ENCODE data around the gene GABRB1.
"Not testable (repeated sequence)": the region's sequence is repeated elsewhere in the genome, so short reads cannot be mapped to it uniquely, and the experiment has no call there.

The GABRB1 gene

GRCh38 chr4:47270201-47270888 is 239.0 kb downstream of the GABRB1 start:
- DNase-seq (ENCODE audit: low read depth, low spot score): no peak
- no peak overlapping the region for H3K27ac ChIP-seq

GRCh38 chr4:47271291-47271690 is 239.9 kb downstream of the GABRB1 start:
- no peak for DNase-seq (ENCODE audit: low read depth, low spot score)
- H3K27ac ChIP-seq: no peak overlapping the region

- no peak overlapping the region for H3K27ac ChIP-seq
- no peak for DNase-seq (ENCODE audit: low read depth, low spot score)
These were observed 243.5 kb downstream of the GABRB1 start for GRCh38 chr4:47274901-47275300.

- no peak overlapping the region for H3K27ac ChIP-seq
- DNase-seq (ENCODE audit: low read depth, low spot score): no peak
These were observed 244.2 kb downstream of the GABRB1 start for GRCh38 chr4:47275595-47275994.

GRCh38 chr4:47278631-47279030 is 247.3 kb downstream of the GABRB1 start:
- no peak for DNase-seq (ENCODE audit: low read depth, low spot score)
- H3K27ac ChIP-seq: no peak overlapping the region

GRCh38 chr4:47287735-47288134 is 256.4 kb downstream of the GABRB1 start:
- DNase-seq (ENCODE audit: low read depth, low spot score): peak; percentile 12
- H3K27ac ChIP-seq: no peak overlapping the region

GRCh38 chr4:47289805-47290204 is 258.4 kb downstream of the GABRB1 start:
- no peak for DNase-seq (ENCODE audit: low read depth, low spot score)
- no peak overlapping the region for H3K27ac ChIP-seq

GRCh38 chr4:47290873-47291272 is 259.5 kb downstream of the GABRB1 start:
- not testable (repeated sequence) for DNase-seq (ENCODE audit: low read depth, low spot score); H3K27ac ChIP-seq

- no peak for DNase-seq (ENCODE audit: low read depth, low spot score)
These were observed 277.8 kb downstream of the GABRB1 start for GRCh38 chr4:47309165-47309564.

GRCh38 chr4:47312170-47312569 is 280.8 kb downstream of the GABRB1 start:
- DNase-seq (ENCODE audit: low read depth, low spot score): no peak
- no peak overlapping the region for H3K27ac ChIP-seq

More at GRCh38 chr4:47309165-47309564, 277.8 kb downstream of the GABRB1 start:
- H3K27ac ChIP-seq: no peak overlapping the region

- H3K27ac ChIP-seq: no peak overlapping the region
- no peak for DNase-seq (ENCODE audit: low read depth, low spot score)
These were observed 282.0 kb downstream of the GABRB1 start for GRCh38 chr4:47313384-47313783.

- DNase-seq (ENCODE audit: low read depth, low spot score): peak; percentile 8
These were observed 284.0 kb downstream of the GABRB1 start for GRCh38 chr4:47315346-47315745.

GRCh38 chr4:47326025-47326424 is 294.7 kb downstream of the GABRB1 start:
- DNase-seq (ENCODE audit: low read depth, low spot score): no peak
- no peak overlapping the region for H3K27ac ChIP-seq

More at GRCh38 chr4:47315346-47315745, 284.0 kb downstream of the GABRB1 start:
- no peak overlapping the region for H3K27ac ChIP-seq

GRCh38 chr4:47330866-47331265 is 299.5 kb downstream of the GABRB1 start:
- H3K27ac ChIP-seq: no peak overlapping the region
- DNase-seq (ENCODE audit: low read depth, low spot score): no peak

GRCh38 chr4:47334652-47335051 is 303.3 kb downstream of the GABRB1 start:
- DNase-seq (ENCODE audit: low read depth, low spot score): no peak
- no peak overlapping the region for H3K27ac ChIP-seq

GRCh38 chr4:47337893-47338292 is 306.5 kb downstream of the GABRB1 start:
- DNase-seq (ENCODE audit: low read depth, low spot score): no peak
- no peak overlapping the region for H3K27ac ChIP-seq

- DNase-seq (ENCODE audit: low read depth, low spot score): no peak
- no peak overlapping the region for H3K27ac ChIP-seq
These were observed 309.5 kb downstream of the GABRB1 start for GRCh38 chr4:47340914-47341313.

GRCh38 chr4:47342796-47343195 is 311.4 kb downstream of the GABRB1 start:
- no peak for DNase-seq (ENCODE audit: low read depth, low spot score)
- no peak overlapping the region for H3K27ac ChIP-seq

- no peak for DNase-seq (ENCODE audit: low read depth, low spot score)
- no peak overlapping the region for H3K27ac ChIP-seq
These were observed 318.0 kb downstream of the GABRB1 start for GRCh38 chr4:47349326-47349725.

- no peak overlapping the region for H3K27ac ChIP-seq
- DNase-seq (ENCODE audit: low read depth, low spot score): no peak
These were observed 324.2 kb downstream of the GABRB1 start for GRCh38 chr4:47355568-47355967.

- no peak for DNase-seq (ENCODE audit: low read depth, low spot score)
- H3K27ac ChIP-seq: no peak overlapping the region
These were observed 328.5 kb downstream of the GABRB1 start for GRCh38 chr4:47359891-47360290.

- no peak for DNase-seq (ENCODE audit: low read depth, low spot score)
- H3K27ac ChIP-seq: no peak overlapping the region
These were observed 336.4 kb downstream of the GABRB1 start for GRCh38 chr4:47367761-47368160.

Data from epithelial cell of prostate (primary cell).